ENCODE results near the gene CSGALNACT2.

DNA sequence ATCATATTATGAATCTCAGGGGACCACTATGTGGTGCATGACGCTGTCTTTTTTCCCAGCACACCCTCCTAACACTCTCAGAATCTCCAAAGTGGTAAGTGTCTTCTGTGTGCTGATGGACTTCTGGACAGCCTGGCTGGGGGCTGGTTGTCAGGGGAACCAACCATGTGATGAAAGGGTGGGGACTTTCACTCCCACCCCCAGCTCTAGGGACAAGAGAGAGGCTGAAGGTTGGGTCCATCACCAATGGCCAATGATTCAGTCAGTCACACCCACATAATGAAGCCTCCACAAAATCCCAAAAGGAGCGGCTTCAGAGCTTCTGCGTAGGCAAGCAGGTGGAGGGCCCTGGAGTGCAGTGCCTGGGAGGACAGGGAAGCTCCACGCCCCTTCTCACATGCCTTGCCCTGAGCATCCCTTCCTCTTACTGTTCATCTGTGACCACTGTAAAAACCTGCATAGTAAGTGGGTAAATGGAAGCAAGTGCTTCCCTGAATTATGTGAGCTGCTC lies 84.0 kb downstream of the CSGALNACT2 start:
- TF ChIP-seq, protein P1, sequence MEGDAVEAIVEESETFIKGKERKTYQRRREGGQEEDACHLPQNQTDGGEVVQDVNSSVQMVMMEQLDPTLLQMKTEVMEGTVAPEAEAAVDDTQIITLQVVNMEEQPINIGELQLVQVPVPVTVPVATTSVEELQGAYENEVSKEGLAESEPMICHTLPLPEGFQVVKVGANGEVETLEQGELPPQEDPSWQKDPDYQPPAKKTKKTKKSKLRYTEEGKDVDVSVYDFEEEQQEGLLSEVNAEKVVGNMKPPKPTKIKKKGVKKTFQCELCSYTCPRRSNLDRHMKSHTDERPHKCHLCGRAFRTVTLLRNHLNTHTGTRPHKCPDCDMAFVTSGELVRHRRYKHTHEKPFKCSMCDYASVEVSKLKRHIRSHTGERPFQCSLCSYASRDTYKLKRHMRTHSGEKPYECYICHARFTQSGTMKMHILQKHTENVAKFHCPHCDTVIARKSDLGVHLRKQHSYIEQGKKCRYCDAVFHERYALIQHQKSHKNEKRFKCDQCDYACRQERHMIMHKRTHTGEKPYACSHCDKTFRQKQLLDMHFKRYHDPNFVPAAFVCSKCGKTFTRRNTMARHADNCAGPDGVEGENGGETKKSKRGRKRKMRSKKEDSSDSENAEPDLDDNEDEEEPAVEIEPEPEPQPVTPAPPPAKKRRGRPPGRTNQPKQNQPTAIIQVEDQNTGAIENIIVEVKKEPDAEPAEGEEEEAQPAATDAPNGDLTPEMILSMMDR (IDR thresholded peaks at IDR 0.05) = no peak
- TF ChIP-seq POLR2A (IDR thresholded peaks at IDR 0.05) = no peak

Measured in testis (tissue), 2 donors.